HepG2 (cell line): ENCODE measurements around the gene MPP3. TPM values are rescaled to one million over a fixed set of nuclear protein-coding genes. Genes with fewer than 3 reads are reported as not detected.

ENCODE experiments used
- ARID5B ChIP-seq: IDR thresholded peaks from 2 replicates; pipeline ENCODE4 v1.4.0; 2020; ENCODE audit warnings: mild to moderate bottlenecking, missing genetic modification reagents
- HIVEP1 ChIP-seq: sonication (generic); formaldehyde crosslinking; IDR thresholded peaks from 2 replicates; pipeline ENCODE4 v1.4.0; 2020; ENCODE audit warnings: mild to moderate bottlenecking, missing genetic modification reagents
- KMT2A ChIP-seq: sonication (generic); formaldehyde crosslinking; IDR thresholded peaks from 2 replicates; pipeline ENCODE4 v1.4.0; 2020; ENCODE audit warnings: missing genetic modification reagents
- NFRKB ChIP-seq: fragments of 450-650 bp; IDR thresholded peaks from 2 replicates; pipeline ENCODE4 v1.6.1; 2017
- NR2F2 ChIP-seq: IDR thresholded peaks from 2 replicates; pipeline ENCODE4 v1.6.1; 2012; ENCODE audit warnings: low read depth, inconsistent platforms, borderline replicate concordance
- POLR2AphosphoS2 ChIP-seq: IDR thresholded peaks from 2 replicates; pipeline ENCODE4 v1.6.1; 2011; ENCODE audit warnings: low read depth, low read length, improper control_type of control experiment
- RARG ChIP-seq: sonication (generic); formaldehyde crosslinking; IDR thresholded peaks from 2 replicates; pipeline ENCODE4 v1.4.0; 2020; ENCODE audit warnings: low read depth, mild to moderate bottlenecking, missing genetic modification reagents
- RCOR2 ChIP-seq: IDR thresholded peaks from 2 replicates; pipeline ENCODE4 v1.6.1; 2016; ENCODE audit warnings: missing biosample characterization, missing genetic modification reagents
- RFX1 ChIP-seq: fragments of 450-650 bp; IDR thresholded peaks from 2 replicates; pipeline ENCODE4 v1.6.1; 2017
- SIN3A ChIP-seq: IDR thresholded peaks from 2 replicates; pipeline ENCODE4 v1.6.1; 2011; ENCODE audit warnings: low read depth, mild to moderate bottlenecking, control low read depth, low read length, borderline replicate concordance
- SNAPC5 ChIP-seq: sonication (generic); formaldehyde crosslinking; IDR thresholded peaks from 2 replicates; pipeline ENCODE4 v1.8.1; 2023; ENCODE audit warnings: mild to moderate bottlenecking, missing genetic modification reagents, borderline replicate concordance
- ZBTB4 ChIP-seq: sonication (generic); formaldehyde crosslinking; IDR thresholded peaks from 2 replicates; pipeline ENCODE4 v1.4.0; 2020; ENCODE audit warnings: missing genetic modification reagents, mild to moderate bottlenecking, borderline replicate concordance
- ZFY ChIP-seq: sonication (generic); formaldehyde crosslinking; IDR thresholded peaks from 2 replicates; pipeline ENCODE4 v1.4.0; 2020; ENCODE audit warnings: missing genetic modification reagents
- ZMYM3 ChIP-seq: sonication (generic); formaldehyde crosslinking; IDR thresholded peaks from 2 replicates; pipeline ENCODE4 v1.5.1; 2020; ENCODE audit warnings: mild to moderate bottlenecking, missing genetic modification reagents
- ZNF143 ChIP-seq: sonication (generic); formaldehyde crosslinking; IDR thresholded peaks from 2 replicates; pipeline ENCODE4 v1.4.0; 2020; ENCODE audit warnings: missing genetic modification reagents
- ZNF296 ChIP-seq: sonication (generic); formaldehyde crosslinking; conservative IDR thresholded peaks from 2 replicates; pipeline ENCODE4 v1.5.0; 2020; ENCODE audit warnings: mild to moderate bottlenecking, missing genetic modification reagents
- ZNF335 ChIP-seq: sonication (generic); formaldehyde crosslinking; IDR thresholded peaks from 2 replicates; pipeline ENCODE4 v1.4.0; 2020; ENCODE audit warnings: missing genetic modification reagents
- ZNF34 ChIP-seq: sonication (generic); formaldehyde crosslinking; IDR thresholded peaks from 2 replicates; pipeline ENCODE4 v1.4.0; 2020; ENCODE audit warnings: mild to moderate bottlenecking, missing genetic modification reagents, borderline replicate concordance
- ZNF430 ChIP-seq: sonication (generic); formaldehyde crosslinking; IDR thresholded peaks from 2 replicates; pipeline ENCODE4 v1.9.0; 2021; ENCODE audit warnings: mild to moderate bottlenecking, missing genetic modification reagents
- ZNF567 ChIP-seq: sonication (generic); formaldehyde crosslinking; IDR thresholded peaks from 2 replicates; pipeline ENCODE4 v1.8.1; 2023; ENCODE audit warnings: mild to moderate bottlenecking, missing genetic modification reagents, borderline replicate concordance
- ZNF7 ChIP-seq: IDR thresholded peaks from 2 replicates; pipeline ENCODE4 v1.6.1; 2016; ENCODE audit warnings: missing biosample characterization, missing genetic modification reagents
- ZNF776 ChIP-seq: sonication (generic); formaldehyde crosslinking; IDR thresholded peaks from 2 replicates; pipeline ENCODE4 v1.4.0; 2020; ENCODE audit warnings: mild to moderate bottlenecking, missing genetic modification reagents
- polyA plus RNA-seq, 8 experiments: library from polyadenylated mRNA; depleted of rRNA in 3 of 8; stranded (reverse) in 7 of 8; unstranded in 1 of 8; fragments of >200 nt; fragmentation: Illumina TruSeq in 4 of 8; extraction: Trizol in 4 of 8; gene quantifications; 2 replicates each; pipeline versions ENCODE4 v1.2.1 to v1.2.3, GENCODE V29; 2011 to 2016; ENCODE audit warnings: low read depth in 4 of 8, missing spikeins in 1 of 8, mixed read lengths in 1 of 8; ENCODE audit not compliant: insufficient read depth in 1 of 8
- total RNA-seq, 5 experiments: library from RNA; depleted of rRNA; stranded (reverse); fragments of >200 nt; fragmentation: Illumina TruSeq; extraction: Trizol; gene quantifications; 2 replicates each; pipeline ENCODE4 v1.2.3, GENCODE V29; 2016; ENCODE audit warnings: low read depth in 1 of 5
- TF ChIP-seq, protein P1 (sequence below): sonication (generic); formaldehyde crosslinking; conservative IDR thresholded peaks from 2 replicates; pipeline ENCODE4 v1.4.0; 2020; ENCODE audit warnings: missing genetic modification reagents

The MPP3 gene
- total and polyA plus RNA-seq, 2 of the 13 experiments (the other 11 are each of a cell fraction or from before 2014, with no cell fraction given): 0.91 to 1.8 TPM

- TF ChIP-seq HIVEP1 (CRISPR knock-in tag) (no peak), RARG (no peak), RCOR2 (CRISPR knock-in tag) (no peak; the same call in 1 of the 2 replicates), RFX1 (no peak), POLR2AphosphoS2 (no peak), ZNF567 (CRISPR knock-in tag) (peak; percentile 69; the same call in 1 of the 2 replicates), SNAPC5 (CRISPR knock-in tag) (0 out of 2 replicates have a peak, but pooled peaks have one; percentile 47), ZNF335 (CRISPR knock-in tag) (0 out of 2 replicates have a peak, but pooled peaks have one; percentile 40), ZMYM3 (CRISPR knock-in tag) (peak; percentile 52; the same call in 1 of the 2 replicates), KMT2A (no peak), ZFY (no peak), ARID5B (CRISPR knock-in tag) (peak; percentile 70), ZNF143 (no peak), ZNF7 (no peak), NFRKB (no peak), ZNF34 (no peak), ZNF296 (CRISPR knock-in tag) (no peak), ZNF776 (CRISPR knock-in tag) (no peak), NR2F2 (no peak; the same call in 1 of the 2 replicates), SIN3A (no peak), ZNF430 (CRISPR knock-in tag) (no peak), ZBTB4 (CRISPR knock-in tag) (no peak)
- TF ChIP-seq, protein P1, sequence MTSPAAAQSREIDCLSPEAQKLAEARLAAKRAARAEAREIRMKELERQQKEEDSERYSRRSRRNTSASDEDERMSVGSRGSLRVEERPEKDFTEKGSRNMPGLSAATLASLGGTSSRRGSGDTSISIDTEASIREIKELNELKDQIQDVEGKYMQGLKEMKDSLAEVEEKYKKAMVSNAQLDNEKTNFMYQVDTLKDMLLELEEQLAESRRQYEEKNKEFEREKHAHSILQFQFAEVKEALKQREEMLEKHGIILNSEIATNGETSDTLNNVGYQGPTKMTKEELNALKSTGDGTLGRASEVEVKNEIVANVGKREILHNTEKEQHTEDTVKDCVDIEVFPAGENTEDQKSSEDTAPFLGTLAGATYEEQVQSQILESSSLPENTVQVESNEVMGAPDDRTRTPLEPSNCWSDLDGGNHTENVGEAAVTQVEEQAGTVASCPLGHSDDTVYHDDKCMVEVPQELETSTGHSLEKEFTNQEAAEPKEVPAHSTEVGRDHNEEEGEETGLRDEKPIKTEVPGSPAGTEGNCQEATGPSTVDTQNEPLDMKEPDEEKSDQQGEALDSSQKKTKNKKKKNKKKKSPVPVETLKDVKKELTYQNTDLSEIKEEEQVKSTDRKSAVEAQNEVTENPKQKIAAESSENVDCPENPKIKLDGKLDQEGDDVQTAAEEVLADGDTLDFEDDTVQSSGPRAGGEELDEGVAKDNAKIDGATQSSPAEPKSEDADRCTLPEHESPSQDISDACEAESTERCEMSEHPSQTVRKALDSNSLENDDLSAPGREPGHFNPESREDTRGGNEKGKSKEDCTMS: no peak
These were observed 72.6 kb downstream of the MPP3 start (continued) for GRCh38 chr17:43760254-43760852.
